Right hindlimb (tissue), 1 donor: ENCODE results near the gene SLC66A2.
"Not testable (repeated sequence)": the region's sequence is repeated elsewhere in the genome, so short reads cannot be mapped to it uniquely, and the experiment has no call there.

ENCODE experiments used
- DNase-seq: peaks from one replicate; pipeline ENCODE4 v3.0.0-alpha.2; 2018

Gene SLC66A2

GRCh38 chr18:79877163-79878091 lies 74.0 kb downstream of the SLC66A2 start:
- DNase-seq, result no peak

DNA sequence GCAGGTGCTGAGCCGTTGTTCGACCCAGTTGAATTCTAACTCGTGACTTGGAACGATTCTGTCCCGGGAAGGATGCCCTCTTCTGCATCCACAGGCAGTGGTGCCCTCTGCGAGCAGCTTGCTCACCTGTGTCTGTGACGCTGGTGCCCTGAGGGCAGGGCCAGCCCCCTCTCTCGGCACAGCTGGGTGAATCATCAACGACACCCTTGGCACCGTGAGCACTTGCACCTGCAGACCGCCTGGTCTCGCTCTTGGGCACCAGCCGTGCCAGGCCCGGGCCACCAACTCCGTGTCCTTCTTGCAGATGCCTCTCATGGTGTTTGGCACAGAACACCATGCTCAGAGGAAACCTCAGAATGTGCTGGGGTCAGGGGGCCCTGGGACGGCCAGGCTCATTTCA lies 75.0 kb downstream of the SLC66A2 start:
- DNase-seq, result no peak

GRCh38 chr18:79875931-79876461 lies 75.5 kb downstream of the SLC66A2 start:
- no peak for DNase-seq

GRCh38 chr18:79875531-79875919 lies 75.9 kb downstream of the SLC66A2 start:
- no peak for DNase-seq

- DNase-seq, result no peak
Measured at GRCh38 chr18:79874553-79875530, 76.6 kb downstream of the SLC66A2 start.

DNA sequence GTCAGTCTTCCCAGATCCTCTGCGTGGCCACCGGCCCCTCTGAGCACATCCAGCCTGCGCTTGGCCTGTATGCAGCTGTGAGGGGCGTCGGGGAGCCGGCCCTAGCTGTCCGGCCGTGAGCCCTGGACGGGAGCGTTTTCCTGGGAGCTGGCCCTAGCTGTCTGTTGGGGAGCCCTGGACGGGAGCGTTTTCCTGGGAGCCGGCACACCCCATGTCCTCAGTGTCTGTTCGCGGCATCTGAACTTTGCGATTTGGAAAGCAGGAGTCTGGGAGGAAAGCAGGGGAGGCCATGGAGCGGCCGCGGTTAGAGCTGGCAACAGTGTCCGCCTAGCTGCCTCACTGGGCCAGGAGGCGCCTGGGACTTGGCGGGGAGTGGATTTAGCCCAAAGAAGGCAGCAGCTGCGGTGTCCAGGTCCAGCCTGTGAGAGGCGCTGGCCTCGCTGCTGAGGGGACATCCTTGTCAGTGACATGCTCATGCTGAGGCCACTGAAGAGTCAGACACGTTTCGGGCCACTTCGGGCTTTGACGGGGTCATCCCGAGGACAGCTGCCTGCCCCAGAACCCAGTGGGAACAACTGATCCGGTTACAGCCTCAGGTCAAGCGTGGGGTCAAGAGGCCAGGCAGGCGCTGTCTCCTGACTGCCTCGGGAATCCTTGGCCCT lies 77.9 kb downstream of the SLC66A2 start:
- DNase-seq, result no peak

DNA sequence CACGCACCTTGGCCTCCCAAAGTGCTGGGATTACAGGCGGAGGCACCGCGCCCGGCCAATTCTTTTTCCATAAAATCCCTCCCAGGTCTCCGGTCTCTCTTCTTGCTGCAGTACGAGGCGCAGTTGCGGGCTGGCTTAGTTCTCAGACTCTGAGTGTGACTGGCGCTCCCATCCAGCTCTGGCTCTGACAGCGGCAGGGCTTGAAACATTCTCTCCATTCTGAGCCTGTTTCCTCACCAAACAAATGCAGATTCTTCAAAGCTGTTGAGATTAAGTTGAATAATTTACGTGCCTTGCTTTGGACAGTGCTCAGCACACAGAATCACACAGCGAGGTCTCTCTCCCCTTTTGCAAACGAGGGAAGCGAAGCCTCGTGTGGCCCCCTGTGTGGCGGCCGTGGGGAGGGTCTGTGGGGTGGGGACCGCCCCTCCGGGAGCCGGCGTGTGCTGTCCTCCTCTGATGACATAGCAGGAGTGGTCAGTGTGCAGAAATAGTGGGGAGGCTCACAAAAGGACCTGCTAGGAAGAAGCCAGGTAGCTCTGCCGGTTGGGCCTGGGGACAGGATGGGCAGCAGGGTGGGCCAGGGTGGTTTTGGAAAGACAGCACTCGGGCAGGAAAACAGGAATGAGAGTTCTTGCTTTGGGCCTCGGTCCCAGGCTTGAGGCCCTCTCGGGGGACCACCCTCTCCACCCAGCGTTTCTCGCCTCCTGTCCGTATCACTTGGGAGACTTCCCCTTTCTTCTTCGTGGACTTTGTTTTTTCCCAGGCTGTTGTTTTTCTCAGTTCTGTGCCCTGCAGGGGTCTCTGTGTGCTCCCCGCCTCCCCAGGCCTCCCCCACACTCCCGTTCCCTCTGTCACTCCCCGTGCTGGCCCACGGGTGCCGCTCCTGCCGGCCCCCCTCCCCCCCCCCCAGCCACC lies 78.7 kb downstream of the SLC66A2 start:
- no peak for DNase-seq

DNA sequence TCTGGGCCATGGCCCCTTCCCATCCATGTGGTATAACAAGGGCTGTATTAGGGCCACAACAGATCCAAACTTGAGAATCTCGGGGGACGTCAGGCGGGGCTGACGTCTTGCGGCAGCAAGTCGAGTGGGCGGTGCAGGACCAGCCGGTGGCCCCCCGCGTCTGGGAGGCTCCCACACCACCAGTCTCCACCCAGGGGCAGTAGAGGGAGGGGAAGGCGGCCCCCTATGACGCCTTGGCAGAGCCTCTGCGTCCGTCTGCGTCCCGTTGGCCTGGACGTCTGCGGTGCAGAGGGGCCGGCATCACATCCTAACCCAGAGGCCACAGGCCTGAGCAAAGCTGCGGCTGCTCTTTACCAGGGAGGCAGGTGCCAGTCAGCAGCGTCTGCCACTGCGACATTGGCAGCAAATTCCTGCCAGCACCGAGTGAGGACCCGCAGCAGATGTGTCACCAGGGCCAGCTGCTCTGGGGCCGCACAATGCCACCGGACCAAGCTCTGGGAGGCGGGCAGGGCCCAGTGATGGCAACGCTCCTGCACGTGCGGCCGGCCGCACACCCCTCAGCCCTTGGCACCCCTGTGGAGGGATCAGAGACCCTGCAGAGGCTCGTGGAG lies 79.9 kb downstream of the SLC66A2 start:
- DNase-seq, result no peak

GRCh38 chr18:79871026-79871390 lies 80.4 kb downstream of the SLC66A2 start:
- no peak for DNase-seq

GRCh38 chr18:79870301-79871025 lies 81.0 kb downstream of the SLC66A2 start:
- no peak for DNase-seq

GRCh38 chr18:79869591-79870300 lies 81.7 kb downstream of the SLC66A2 start:
- no peak for DNase-seq

- no peak for DNase-seq
Measured at GRCh38 chr18:79868811-79869541, 82.5 kb downstream of the SLC66A2 start.

DNA sequence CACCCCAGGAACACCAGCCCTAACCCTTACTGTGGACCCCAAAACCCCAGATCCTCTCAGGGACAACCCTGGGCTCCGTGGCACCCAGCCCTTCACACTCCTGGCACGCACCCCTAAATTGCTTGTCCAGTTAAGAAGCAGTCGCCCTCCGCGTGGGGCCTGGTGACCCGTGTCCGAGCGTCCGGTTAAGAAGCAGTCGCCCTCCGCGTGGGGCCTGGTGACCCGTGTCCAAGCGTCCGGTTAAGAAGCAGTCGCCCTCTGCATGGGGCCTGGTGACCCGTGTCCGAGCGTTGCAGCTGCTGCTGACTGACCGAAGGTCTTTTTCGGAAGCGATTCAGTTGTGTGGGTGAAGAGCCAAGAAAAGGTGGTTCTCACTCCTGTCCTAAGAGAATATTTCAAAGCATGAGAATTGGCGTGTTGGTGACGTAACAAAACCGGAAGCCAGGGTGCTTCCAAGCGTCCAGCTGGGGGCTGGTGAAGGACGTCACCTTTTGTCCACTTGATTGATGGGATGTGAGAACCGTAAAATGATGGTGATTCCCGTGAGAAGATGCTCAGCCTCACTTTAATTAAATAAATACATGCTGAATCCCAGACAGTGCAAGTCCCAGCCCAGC lies 83.2 kb downstream of the SLC66A2 start:
- no peak for DNase-seq

DNA sequence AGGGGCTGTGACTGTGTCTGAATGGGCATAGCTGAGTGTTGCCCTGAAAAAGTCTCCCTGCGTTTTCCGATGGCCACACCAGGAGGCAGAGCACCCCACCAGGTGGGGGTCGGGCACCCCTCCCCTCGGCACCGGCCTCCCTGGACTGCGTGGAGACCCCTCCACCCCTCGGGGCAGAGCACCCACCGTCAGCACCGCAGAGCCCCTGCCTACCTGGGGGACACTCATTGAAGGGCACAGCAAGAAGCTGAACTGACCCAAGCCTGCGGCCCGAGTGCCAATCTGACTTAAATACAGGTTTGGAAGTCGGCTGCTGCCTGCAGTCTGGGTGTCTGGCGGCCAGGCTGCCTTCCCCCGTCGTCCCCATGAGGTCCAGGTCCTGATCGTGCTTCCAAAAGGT lies 83.8 kb downstream of the SLC66A2 start:
- DNase-seq, result no peak

GRCh38 chr18:79866889-79867574 lies 84.4 kb downstream of the SLC66A2 start:
- DNase-seq, result no peak

GRCh38 chr18:79865951-79866350 lies 85.5 kb downstream of the SLC66A2 start:
- not testable (repeated sequence) for DNase-seq

DNA sequence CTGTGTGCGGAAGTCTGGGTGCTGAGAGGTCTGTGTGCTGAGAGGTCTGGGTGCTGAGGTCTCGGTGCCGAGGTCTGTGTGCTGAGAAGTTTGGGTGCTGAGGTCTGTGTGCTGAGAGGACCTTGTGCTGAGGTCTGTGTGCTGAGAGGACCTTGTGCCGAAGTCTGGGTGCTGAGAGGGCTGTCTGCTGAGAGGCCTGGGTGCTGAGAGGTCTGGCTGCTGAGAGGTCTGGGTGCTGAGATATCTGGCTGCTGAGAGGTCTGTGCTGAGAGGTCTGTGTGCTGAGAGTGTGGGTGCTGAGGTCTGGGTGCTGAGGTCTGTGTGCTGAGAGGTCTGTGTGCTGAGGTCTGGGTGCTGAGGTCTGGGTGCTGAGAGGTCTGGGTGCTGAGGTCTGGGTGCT lies 86.5 kb downstream of the SLC66A2 start:
- not testable (repeated sequence) for DNase-seq
